ENCODE data around the gene TLR8. TPM values are rescaled to one million over a fixed set of nuclear protein-coding genes. Genes with fewer than 3 reads are reported as not detected.

Gene TLR8
- total and polyA plus RNA-seq, 2 of the 13 experiments (the other 11 are each of a cell fraction or from before 2014, with no cell fraction given) = not detected

DNA sequence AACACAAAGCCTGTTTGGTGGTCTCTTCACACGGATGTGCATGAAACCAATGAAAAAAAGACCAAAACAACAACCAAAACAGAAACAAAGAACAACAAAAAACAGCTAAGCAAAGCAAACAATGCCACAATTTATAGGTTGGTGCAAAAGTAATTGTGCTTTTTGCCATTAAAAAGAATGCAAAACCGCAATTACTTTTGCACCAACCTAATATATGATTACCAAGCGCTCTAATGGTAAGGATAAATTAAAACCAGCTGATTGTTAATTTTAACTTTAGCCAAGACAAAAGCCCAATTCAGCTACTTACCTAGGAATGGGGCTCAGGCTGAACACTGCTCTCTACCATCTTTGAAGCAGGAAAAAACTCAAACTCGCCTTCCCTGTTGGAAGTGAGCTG is 39.1 kb downstream of the TLR8 start:
- Histone ChIP-seq H3K4me1 (ENCODE audit: insufficient read depth, low read length) (peaks cover 45% of the 10 kb centered on the region), H3K36me3 (replicated peaks in 1 of 2; ENCODE audit: control insufficient read depth in 1 of 2, insufficient read depth in 2 of 2, low read length in 2 of 2) (no peaks in the 10 kb centered on the region), H4K20me1 (ENCODE audit: insufficient read depth, low read length) (no peaks in the 10 kb centered on the region), H3K4me2 (ENCODE audit: low read depth, low read length) (no peak overlapping the region), H3K79me2 (ENCODE audit: insufficient read depth, low read length) (no peaks in the 10 kb centered on the region), H3K27ac (ENCODE audit: extremely low read length, insufficient read depth, low read length) (no peak overlapping the region), H3K9ac (ENCODE audit: insufficient read depth, low read depth, low read length) (no peak overlapping the region), H3K9me3 (ENCODE audit: low read length) (no peaks in the 10 kb centered on the region), H2AFZ (ENCODE audit: low read length) (no peak overlapping the region), H3K27me3 (ENCODE audit: control insufficient read depth in 1 of 2, insufficient read depth in 2 of 2, low read length in 2 of 2) (no peaks in the 10 kb centered on the region), H3K4me3 (replicated peaks in 1 of 3; ENCODE audit: insufficient read depth in 1 of 3, low read depth in 2 of 3, low read length in 3 of 3) (no peak overlapping the region)
- TF ChIP-seq ZNF430 (CRISPR knock-in tag; IDR thresholded peaks at IDR 0.05) (no peak), ZBTB40 (IDR thresholded peaks at IDR 0.05) (peak; percentile 68), ZBTB40 (CRISPR knock-in tag; IDR thresholded peaks at IDR 0.05) (no peak)
- ChIA-PET POLR2A (no interaction called here), CTCF (ENCODE audit: low intra/inter-chr PET ratio, low total read pairs) (interaction anchor here (4.1 kb wide), 1 partner anchor 542 kb away, joined by 35 read pairs; no protein-coding TSS in a partner anchor)
- ATAC-seq = no peak
- intact Hi-C loops (cut with micrococcal nuclease; ENCODE audit: unreplicated experiment) (no loop called here), in situ Hi-C loops (cut with HindIII; ENCODE audit: extremely low pct_ligation_motif_present, low pct_unique_long_range_greater_than_20kb) (no loop called here)
- FAIRE-seq = no peak
- no TSS peak for BruUV-seq (replicated peaks)
- no peak for DNase-seq (ENCODE audit: low spot score)
- 20% methylated on average over 4 of the region's 4 CpGs for WGBS (ENCODE audit: low lambda C conversion rate)

All from HepG2 (cell line).